Epidermal melanocyte (primary cell): ENCODE data around the gene MRPS31.
"Not testable (repeated sequence)": the region's sequence is repeated elsewhere in the genome, so short reads cannot be mapped to it uniquely, and the experiment has no call there.

Experiments used
- DNase-seq: peaks from one replicate; pipeline ENCODE4 v3.0.0; 2011; ENCODE audit warnings: low spot score; ENCODE audit not compliant: insufficient read length

MRPS31 gene

GRCh38 chr13:40762849-40763248 lies 8.1 kb downstream of the MRPS31 start:
- no peak for DNase-seq

- DNase-seq = no peak
These were observed 12.2 kb downstream of the MRPS31 start for GRCh38 chr13:40758811-40759210.

DNA sequence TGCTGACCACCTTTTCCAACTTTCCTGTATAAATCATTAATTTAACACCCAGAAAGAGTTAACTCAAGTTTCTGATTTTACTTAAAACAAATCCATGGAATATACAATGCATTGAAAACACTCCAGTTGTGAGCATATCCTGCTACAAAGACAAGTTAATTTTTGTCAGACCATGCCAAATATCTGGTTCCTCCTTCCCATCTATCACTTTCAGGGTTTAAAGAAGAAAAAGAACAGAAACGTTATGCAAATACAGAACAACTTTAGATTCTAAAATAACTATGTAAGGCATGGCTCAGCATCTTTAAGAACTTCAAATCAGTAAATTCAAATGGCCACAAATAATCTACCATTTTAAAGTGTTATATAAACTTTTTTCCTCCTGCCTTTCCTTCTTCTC lies 14.9 kb downstream of the MRPS31 start:
- no peak for DNase-seq

- DNase-seq = no peak
These were observed 15.8 kb downstream of the MRPS31 start for GRCh38 chr13:40755082-40755700.

DNA sequence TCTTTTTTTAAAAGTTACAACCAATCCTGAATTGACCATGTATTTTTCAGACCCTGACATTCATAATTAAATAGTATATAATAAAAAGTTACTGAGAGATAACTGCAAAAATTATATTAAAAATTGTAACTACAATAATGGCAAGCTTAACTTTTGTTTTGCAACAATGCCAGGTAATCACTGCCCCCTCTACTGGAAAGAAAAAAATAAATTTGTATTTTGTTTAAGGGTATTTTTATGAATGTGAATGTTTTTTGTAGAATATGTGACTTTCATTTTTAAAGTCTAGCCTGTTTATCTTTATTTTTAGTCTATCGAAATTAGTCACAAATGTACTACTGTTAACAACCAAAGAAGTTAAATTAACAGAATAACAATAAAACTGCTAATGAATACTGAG lies 21.7 kb downstream of the MRPS31 start:
- no peak for DNase-seq

GRCh38 chr13:40735232-40735548 lies 35.8 kb downstream of the MRPS31 start:
- DNase-seq = not testable (repeated sequence)

GRCh38 chr13:40734536-40735231 lies 36.3 kb downstream of the MRPS31 start:
- not testable (repeated sequence) for DNase-seq

- DNase-seq = no peak
These were observed 38.3 kb downstream of the MRPS31 start for GRCh38 chr13:40732658-40733057.

DNA sequence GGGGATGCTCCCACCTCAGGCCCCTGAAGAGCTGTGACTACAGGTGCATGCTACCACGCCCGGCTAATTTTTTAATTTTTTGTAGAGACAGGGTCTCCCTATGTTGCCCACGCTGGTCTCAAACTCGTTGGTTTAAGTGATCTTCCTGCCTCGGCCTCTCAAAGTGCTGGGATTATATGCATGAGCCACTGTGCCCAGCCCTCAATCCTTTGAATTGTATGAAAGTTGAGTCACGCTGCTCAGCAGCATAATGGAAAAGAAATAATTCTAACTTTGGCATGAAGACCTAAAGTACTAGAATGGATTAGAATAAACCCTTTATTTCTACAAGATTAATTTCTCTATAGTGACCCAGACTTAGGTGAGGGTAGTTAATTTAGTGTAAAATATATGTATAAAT lies 42.4 kb downstream of the MRPS31 start:
- DNase-seq = no peak

DNA sequence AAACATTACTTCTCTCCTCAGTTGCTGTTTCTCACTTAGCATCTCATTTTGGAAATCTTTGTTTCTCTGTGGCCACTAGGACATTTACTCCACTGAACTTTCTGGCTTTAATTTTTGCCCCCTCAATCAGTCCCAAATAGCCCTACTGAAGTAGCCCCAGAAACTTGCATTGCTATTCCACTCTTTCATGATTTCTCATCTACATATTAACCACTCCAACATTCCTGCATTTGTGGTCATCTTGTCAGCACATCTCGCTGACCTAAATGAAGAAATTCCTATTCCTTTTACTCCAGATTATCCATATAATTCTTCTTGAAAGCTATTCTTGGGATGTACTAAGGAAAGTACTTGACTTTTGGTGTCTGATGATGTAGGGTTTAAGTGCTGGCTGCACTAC lies 56.6 kb downstream of the MRPS31 start:
- DNase-seq = not testable (repeated sequence)

- DNase-seq = no peak
These were observed 64.6 kb downstream of the MRPS31 start for GRCh38 chr13:40706439-40706838.

- no peak for DNase-seq
These were observed 73.3 kb downstream of the MRPS31 start for GRCh38 chr13:40697711-40698110.

GRCh38 chr13:40694426-40694825 lies 76.6 kb downstream of the MRPS31 start:
- DNase-seq = no peak

- DNase-seq = no peak
These were observed 78.0 kb downstream of the MRPS31 start for GRCh38 chr13:40692946-40693345.

DNA sequence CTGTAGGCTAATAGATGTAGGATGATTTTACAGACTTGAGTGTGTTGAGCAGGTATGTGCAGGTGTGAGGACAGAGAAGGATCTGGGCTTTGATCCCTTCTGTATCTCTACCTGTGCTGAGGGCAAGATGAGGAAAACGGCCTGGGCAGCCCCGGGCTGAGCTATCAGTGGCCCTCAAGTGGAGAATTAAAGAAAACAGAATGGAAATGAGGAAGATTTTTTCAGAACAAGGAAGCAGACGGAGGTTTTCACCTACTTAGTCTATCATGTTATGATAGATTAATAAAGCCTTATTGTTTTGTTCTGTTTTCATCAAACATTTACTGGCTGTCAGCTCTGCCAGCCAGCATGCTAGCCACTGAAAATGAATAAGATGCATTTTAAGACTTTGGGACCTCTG lies 82.2 kb downstream of the MRPS31 start:
- DNase-seq = no peak

GRCh38 chr13:40682449-40683240 lies 88.3 kb downstream of the MRPS31 start:
- peak; percentile 45 for DNase-seq

DNA sequence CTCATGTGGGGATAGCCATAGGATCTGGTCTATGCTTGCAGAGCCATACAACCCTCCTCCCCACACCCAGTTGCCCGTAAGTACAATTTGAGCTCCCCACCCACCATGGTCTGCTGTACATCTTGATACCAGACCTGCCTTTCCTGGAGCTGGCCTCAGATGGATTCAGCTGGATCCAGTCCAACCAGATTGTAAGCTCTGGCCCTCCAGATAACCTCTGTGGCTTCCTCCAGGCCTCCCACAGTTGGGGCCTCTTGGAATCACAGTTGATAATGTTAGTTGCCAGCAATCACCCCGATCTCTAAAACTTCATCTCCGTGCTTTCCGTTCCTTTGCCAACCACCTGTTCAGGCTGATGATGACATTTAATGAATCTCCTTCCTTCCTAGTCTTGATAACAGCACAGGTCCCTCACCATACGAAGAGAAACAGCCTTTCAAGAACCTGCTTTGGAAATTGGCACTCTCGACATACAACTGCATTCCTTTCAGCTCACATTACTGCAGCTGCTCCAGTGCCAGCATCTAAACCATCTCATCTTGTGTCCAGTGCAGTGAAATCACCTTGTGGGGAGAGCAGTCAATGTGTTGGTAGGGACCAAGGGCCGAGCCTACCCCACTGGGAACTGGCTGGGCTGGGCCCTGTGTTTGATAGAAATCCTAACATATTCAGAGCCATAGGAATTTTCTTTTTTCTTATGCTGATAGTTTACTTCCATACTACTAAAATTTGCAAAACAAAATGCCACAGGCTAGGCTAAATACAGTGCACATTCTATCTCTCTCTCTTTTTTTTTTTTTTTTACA lies 89.4 kb downstream of the MRPS31 start:
- no peak for DNase-seq

GRCh38 chr13:40680659-40681323 lies 90.2 kb downstream of the MRPS31 start:
- no peak for DNase-seq

DNA sequence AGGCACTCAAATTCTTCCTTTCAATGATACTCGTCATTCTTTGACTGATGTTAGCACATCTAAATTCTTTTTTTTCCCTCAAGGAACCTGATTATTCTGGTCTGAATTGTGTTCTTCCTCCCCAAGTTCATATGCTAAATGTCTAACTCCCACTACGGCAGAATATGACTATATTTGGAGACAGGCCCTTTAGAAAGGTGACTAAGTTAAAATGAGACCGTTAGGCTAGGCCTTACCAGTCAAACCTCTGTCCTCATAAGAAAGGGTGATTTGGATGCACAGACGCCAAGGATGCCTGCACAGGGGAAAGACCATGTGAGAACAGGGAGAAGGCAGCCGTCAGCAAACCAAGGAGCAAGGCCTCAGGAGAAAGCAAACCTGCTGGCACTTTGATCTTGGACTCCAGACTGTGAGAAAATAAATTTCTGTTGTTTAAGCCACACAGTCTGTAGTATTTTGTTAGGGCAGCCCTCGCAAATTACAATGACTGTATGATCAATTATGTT lies 91.5 kb downstream of the MRPS31 start:
- DNase-seq = no peak
